Fibroblast of the aortic adventitia (primary cell): ENCODE data around the gene MARCHF9. TPM values are rescaled to one million over a fixed set of nuclear protein-coding genes. Genes with fewer than 3 reads are reported as not detected.

Experiments
- DNase-seq: peaks from one replicate; pipeline ENCODE4 v3.0.0-alpha.2; 2010; ENCODE audit warnings: low read depth
- H3K4me3 ChIP-seq: 2 replicates; pipeline ENCODE4 v1.5.1; 2011; ENCODE audit warnings: low read depth, mild to moderate bottlenecking, control low read depth, low read length, moderate library complexity
- total RNA-seq: library from RNA; depleted of rRNA; stranded (reverse); fragments of >200 nt; gene quantifications from 2 replicates; pipeline ENCODE4 v1.2.3, GENCODE V29; 2012; ENCODE audit warnings: low replicate concordance
- TF ChIP-seq, protein P1 (sequence below): IDR thresholded peaks from 2 replicates; pipeline ENCODE4 v1.5.1; 2011; ENCODE audit warnings: mild to moderate bottlenecking, low read length, control low read depth, inconsistent platforms; ENCODE audit not compliant: insufficient read depth

Gene MARCHF9
- total RNA-seq, 1 donor: 2.1 TPM

- TF ChIP-seq, protein P1, sequence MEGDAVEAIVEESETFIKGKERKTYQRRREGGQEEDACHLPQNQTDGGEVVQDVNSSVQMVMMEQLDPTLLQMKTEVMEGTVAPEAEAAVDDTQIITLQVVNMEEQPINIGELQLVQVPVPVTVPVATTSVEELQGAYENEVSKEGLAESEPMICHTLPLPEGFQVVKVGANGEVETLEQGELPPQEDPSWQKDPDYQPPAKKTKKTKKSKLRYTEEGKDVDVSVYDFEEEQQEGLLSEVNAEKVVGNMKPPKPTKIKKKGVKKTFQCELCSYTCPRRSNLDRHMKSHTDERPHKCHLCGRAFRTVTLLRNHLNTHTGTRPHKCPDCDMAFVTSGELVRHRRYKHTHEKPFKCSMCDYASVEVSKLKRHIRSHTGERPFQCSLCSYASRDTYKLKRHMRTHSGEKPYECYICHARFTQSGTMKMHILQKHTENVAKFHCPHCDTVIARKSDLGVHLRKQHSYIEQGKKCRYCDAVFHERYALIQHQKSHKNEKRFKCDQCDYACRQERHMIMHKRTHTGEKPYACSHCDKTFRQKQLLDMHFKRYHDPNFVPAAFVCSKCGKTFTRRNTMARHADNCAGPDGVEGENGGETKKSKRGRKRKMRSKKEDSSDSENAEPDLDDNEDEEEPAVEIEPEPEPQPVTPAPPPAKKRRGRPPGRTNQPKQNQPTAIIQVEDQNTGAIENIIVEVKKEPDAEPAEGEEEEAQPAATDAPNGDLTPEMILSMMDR: no peak
- DNase-seq: no peak
These were observed 14.9 kb upstream of the MARCHF9 start for GRCh38 chr12:57739914-57740538.

GRCh38 chr12:57740656-57741412 lies 14.1 kb upstream of the MARCHF9 start:
- no peak for DNase-seq
- TF ChIP-seq, protein P1: no peak

More at GRCh38 chr12:57739914-57740538, 14.9 kb upstream of the MARCHF9 start:
- H3K4me3 ChIP-seq: no peak overlapping the region

GRCh38 chr12:57741413-57741789 lies 13.5 kb upstream of the MARCHF9 start:
- DNase-seq: no peak
- no peak overlapping the region for H3K4me3 ChIP-seq
- TF ChIP-seq, protein P1: no peak

More at GRCh38 chr12:57740656-57741412, 14.1 kb upstream of the MARCHF9 start:
- H3K4me3 ChIP-seq: no peak overlapping the region

GRCh38 chr12:57741844-57742738 lies 12.8 kb upstream of the MARCHF9 start:
- H3K4me3 ChIP-seq: no peak overlapping the region
- DNase-seq: no peak
- TF ChIP-seq, protein P1: no peak

DNA sequence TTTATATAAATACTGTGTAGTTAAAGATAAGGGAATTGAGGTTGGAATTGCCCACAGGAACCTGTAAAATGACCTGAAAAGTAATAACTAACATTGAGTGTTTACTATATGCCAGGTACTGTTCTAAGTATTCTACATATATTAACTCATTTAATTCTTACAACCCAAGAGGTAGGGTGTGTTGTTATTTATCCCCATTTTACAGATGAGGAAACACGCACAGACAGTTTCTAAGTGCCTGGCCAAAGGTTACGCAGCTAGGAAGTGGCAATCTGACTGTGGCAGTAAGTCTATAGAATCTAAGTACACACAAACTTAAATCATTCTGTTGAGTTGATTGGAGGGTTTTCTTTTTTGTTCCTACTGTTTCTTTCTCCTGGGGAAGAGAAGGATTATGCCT lies 11.1 kb upstream of the MARCHF9 start:
- TF ChIP-seq, protein P1: no peak
- no peak for DNase-seq
- no peak overlapping the region for H3K4me3 ChIP-seq

DNA sequence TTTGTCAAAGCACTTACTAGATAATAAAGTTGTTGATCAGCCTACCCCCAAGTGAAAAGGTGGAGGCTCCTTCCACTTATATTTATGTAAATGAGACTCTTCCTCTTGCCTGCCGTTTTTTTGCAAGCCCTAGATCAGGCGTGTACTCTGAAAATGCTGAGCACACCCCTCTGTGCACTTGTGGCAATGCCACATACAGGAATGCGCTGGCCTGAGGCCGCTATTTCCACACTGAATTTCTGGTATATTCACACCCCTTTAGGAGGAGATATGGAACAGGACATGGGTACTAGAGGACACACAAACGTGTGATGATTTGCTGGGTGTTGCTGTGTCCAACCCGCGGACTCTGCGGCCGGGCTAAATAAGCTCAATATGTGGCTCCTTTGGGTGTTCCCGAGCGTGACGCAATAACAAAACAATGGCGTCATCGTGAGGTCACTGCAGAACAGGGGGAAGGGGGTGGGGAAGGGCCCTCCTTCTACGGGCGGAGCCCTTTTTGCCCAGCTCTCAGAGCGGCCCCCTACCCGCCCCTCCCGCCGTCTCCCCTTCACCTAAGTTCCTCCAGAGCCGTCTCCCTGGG lies 10.6 kb upstream of the MARCHF9 start:
- peak overlapping the region; percentile 94 for H3K4me3 ChIP-seq
- TF ChIP-seq, protein P1: no peak
- peak; percentile 90 for DNase-seq
